MM.1S (cell line): Measurements from ENCODE around the gene EBF3.

Experiments
- DNase-seq: peaks from one replicate; pipeline ENCODE4 v3.0.0-alpha.2; 2015
- H2AFZ ChIP-seq: fragments of 300-600 bp; sonication (generic); 2 replicates; pipeline ENCODE4 v1.6.0; 2016; ENCODE audit warnings: antibody characterized with exemption, low read length
- H3F3A ChIP-seq: fragments of 300-600 bp; sonication (generic); 2 replicates; pipeline ENCODE4 v1.6.1; 2016; ENCODE audit warnings: mild to moderate bottlenecking, antibody characterized with exemption, low read length, moderate library complexity, mixed read lengths; ENCODE audit not compliant: insufficient read depth
- H3K27ac ChIP-seq: fragments of 300-600 bp; sonication (generic); 2 replicates; pipeline ENCODE4 v1.5.1; 2016; ENCODE audit warnings: mild to moderate bottlenecking, low read length
- H3K27me3 ChIP-seq: fragments of 300-600 bp; sonication (generic); replicated peaks from 2 replicates; pipeline ENCODE4 v1.6.0; 2016; ENCODE audit warnings: low read length; ENCODE audit not compliant: insufficient read depth
- H3K36me3 ChIP-seq: fragments of 300-600 bp; sonication (generic); replicated peaks from 2 replicates; pipeline ENCODE4 v1.6.1; 2016; ENCODE audit warnings: mild to moderate bottlenecking, low read length, mixed read lengths; ENCODE audit not compliant: insufficient read depth
- H3K4me1 ChIP-seq: fragments of 300-600 bp; sonication (generic); 2 replicates; pipeline ENCODE4 v1.6.1; 2016; ENCODE audit warnings: low read length, mixed read lengths
- H3K4me2 ChIP-seq: fragments of 300-600 bp; sonication (generic); 2 replicates; pipeline ENCODE4 v1.6.0; 2016; ENCODE audit warnings: low read depth, low read length
- H3K4me3 ChIP-seq: fragments of 300-600 bp; sonication (generic); 2 replicates; pipeline ENCODE4 v1.5.1; 2016; ENCODE audit warnings: low read length, mixed read lengths
- H3K79me2 ChIP-seq: fragments of 300-600 bp; sonication (generic); 2 replicates; pipeline ENCODE4 v1.6.1; 2016; ENCODE audit warnings: mixed run types, low read length, mixed read lengths
- H3K9ac ChIP-seq: fragments of 300-600 bp; sonication (generic); 2 replicates; pipeline ENCODE4 v1.6.1; 2016; ENCODE audit warnings: low read length, mixed read lengths
- H3K9me2 ChIP-seq: fragments of 300-600 bp; sonication (generic); replicated peaks from 2 replicates; pipeline ENCODE4 v1.6.1; 2016; ENCODE audit warnings: mild to moderate bottlenecking, low read length, mixed read lengths; ENCODE audit not compliant: insufficient read depth
- H3K9me3 ChIP-seq: fragments of 300-600 bp; sonication (generic); replicated peaks from 2 replicates; pipeline ENCODE4 v1.6.1; 2016; ENCODE audit warnings: mild to moderate bottlenecking, low read length, mixed read lengths; ENCODE audit not compliant: insufficient read depth
- H4K20me1 ChIP-seq: fragments of 300-600 bp; sonication (generic); 2 replicates; pipeline ENCODE4 v1.6.1; 2016; ENCODE audit warnings: mild to moderate bottlenecking, low read length, moderate library complexity, mixed read lengths; ENCODE audit not compliant: insufficient read depth
- CTCF ChIP-seq: fragments of 300-600 bp; sonication (generic); IDR thresholded peaks from 2 replicates; pipeline ENCODE4 v1.5.1; 2016; ENCODE audit warnings: antibody characterized with exemption, low read length, mixed read lengths
- EZH2 ChIP-seq: fragments of 300-600 bp; sonication (generic); optimal IDR thresholded peaks from 2 replicates; pipeline ENCODE3; 2017; ENCODE audit warnings: low read depth, mild to moderate bottlenecking, antibody characterized with exemption, low read length, mixed read lengths
- EZH2phosphoT487 ChIP-seq: fragments of 300-600 bp; sonication (generic); IDR thresholded peaks from 2 replicates; pipeline ENCODE4 v1.6.1; 2018; ENCODE audit warnings: antibody characterized with exemption, low read length

The EBF3 gene

GRCh38 chr10:129841590-129841989 is 122.5 kb downstream of the EBF3 start:
- H3K9ac ChIP-seq = no peak overlapping the region
- H3K36me3 ChIP-seq = no peaks in the 10 kb centered on the region
- no peaks in the 10 kb centered on the region for H3K27me3 ChIP-seq
- no peaks in the 10 kb centered on the region for H3K9me3 ChIP-seq
- H3F3A ChIP-seq = no peaks in the 10 kb centered on the region
- no peak overlapping the region for H3K27ac ChIP-seq
- no peak overlapping the region for H3K4me2 ChIP-seq
- H3K79me2 ChIP-seq = no peaks in the 10 kb centered on the region
- no peak overlapping the region for H2AFZ ChIP-seq
- TF ChIP-seq EZH2 (no peak), CTCF (no peak), EZH2phosphoT487 (no peak)
- H3K4me1 ChIP-seq = no peaks in the 10 kb centered on the region
- H3K4me3 ChIP-seq = no peak overlapping the region
- no peak for DNase-seq
- no peaks in the 10 kb centered on the region for H4K20me1 ChIP-seq
- no peaks in the 10 kb centered on the region for H3K9me2 ChIP-seq

- no peak overlapping the region for H3K4me2 ChIP-seq
- no peak for DNase-seq
- no peaks in the 10 kb centered on the region for H3K79me2 ChIP-seq
- no peak overlapping the region for H3K27ac ChIP-seq
- TF ChIP-seq EZH2 (no peak), CTCF (no peak), EZH2phosphoT487 (no peak)
- H3K9ac ChIP-seq = no peak overlapping the region
- no peak overlapping the region for H3K4me3 ChIP-seq
- no peaks in the 10 kb centered on the region for H3K27me3 ChIP-seq
- H2AFZ ChIP-seq = no peak overlapping the region
- H3F3A ChIP-seq = no peaks in the 10 kb centered on the region
- H3K9me3 ChIP-seq = no peaks in the 10 kb centered on the region
- no peaks in the 10 kb centered on the region for H4K20me1 ChIP-seq
- H3K4me1 ChIP-seq = no peaks in the 10 kb centered on the region
- H3K9me2 ChIP-seq = no peaks in the 10 kb centered on the region
- H3K36me3 ChIP-seq = no peaks in the 10 kb centered on the region
Observed at GRCh38 chr10:129841071-129841470, 123.0 kb downstream of the EBF3 start.

GRCh38 chr10:129840196-129840590 is 123.9 kb downstream of the EBF3 start:
- TF ChIP-seq CTCF = no peak
- TF ChIP-seq EZH2 = no peak
- no peak for TF ChIP-seq EZH2phosphoT487
- Histone ChIP-seq H3K79me2 (no peaks in the 10 kb centered on the region), H2AFZ (no peak overlapping the region), H3K9ac (no peak overlapping the region), H3K4me2 (no peak overlapping the region), H3K36me3 (no peaks in the 10 kb centered on the region), H3K4me3 (no peak overlapping the region), H4K20me1 (no peaks in the 10 kb centered on the region), H3K27ac (no peak overlapping the region), H3K4me1 (no peaks in the 10 kb centered on the region), H3K9me2 (no peaks in the 10 kb centered on the region), H3F3A (no peaks in the 10 kb centered on the region), H3K9me3 (no peaks in the 10 kb centered on the region), H3K27me3 (no peaks in the 10 kb centered on the region)
- DNase-seq = no peak
